Vagina (tissue), 2 donors: ENCODE data around the gene CTNND2. TPM values are rescaled to one million over a fixed set of nuclear protein-coding genes. Genes with fewer than 3 reads are reported as not detected.

Source experiments
- DNase-seq, 2 donors: peaks; one replicate each; pipeline ENCODE4 v3.0.0-alpha.2; 2017; ENCODE audit errors: extremely low spot score in 2 of 2
- H3K27ac ChIP-seq: fragments of 200-600 bp; sonication (generic); one replicate; pipeline ENCODE4 v1.5.1; 2019
- H3K27me3 ChIP-seq: fragments of 200-600 bp; sonication (generic); one replicate; pipeline ENCODE4 v1.5.1; 2019
- H3K36me3 ChIP-seq, 2 donors: fragments of 200-600 bp; sonication (generic); one replicate each; pipeline ENCODE4 v1.5.1; 2017 to 2019
- H3K4me1 ChIP-seq: fragments of 200-600 bp; sonication (generic); one replicate; pipeline ENCODE4 v1.5.1; 2019
- H3K4me3 ChIP-seq, 2 donors: fragments of 200-600 bp; sonication (generic); 1 replicate in 1 of 2; 2 replicates in 1 of 2; pipeline ENCODE4 v1.5.1; 2016 to 2019
- H3K9me3 ChIP-seq: fragments of 200-600 bp; sonication (generic); one replicate; pipeline ENCODE4 v1.5.1; 2019
- POLR2A ChIP-seq, 2 donors: fragments of 450-650 bp; IDR thresholded peaks; one replicate each; pipeline ENCODE4 v1.6.1; 2017; ENCODE audit warnings: antibody characterized with exemption in 2 of 2, mild to moderate bottlenecking in 2 of 2, moderate library complexity in 2 of 2
- POLR2AphosphoS5 ChIP-seq, 2 donors: sonication (generic); formaldehyde crosslinking; IDR thresholded peaks; one replicate each; pipeline ENCODE4 v1.9.0; 2017; ENCODE audit warnings: antibody characterized with exemption in 2 of 2, mild to moderate bottlenecking in 2 of 2, low read depth in 1 of 2; ENCODE audit not compliant: insufficient read depth in 1 of 2
- intact Hi-C: fragments of 100-400 bp; cut with DNase I; formaldehyde crosslinking; loops from one replicate; pipeline ENCODE4 v1.15.1; 2023
- total RNA-seq: library from RNA; depleted of rRNA; stranded (reverse); fragments of >200 nt; gene quantifications from one replicate; pipeline ENCODE4 v1.2.3, GENCODE V29; 2016
- TF ChIP-seq, protein P1 (sequence below), 3 experiments: fragments of 450-650 bp in 2 of 3; fragments of 200-600 bp in 1 of 3; sonication (generic) in 1 of 3; IDR thresholded peaks; one replicate each; pipeline ENCODE4 v1.5.1; 2017 to 2019; ENCODE audit warnings: antibody characterized with exemption in 3 of 3, mild to moderate bottlenecking in 2 of 3, moderate library complexity in 2 of 3

CTNND2 gene
- total RNA-seq, 1 donor from 2014 or later = 1.7 TPM

DNA sequence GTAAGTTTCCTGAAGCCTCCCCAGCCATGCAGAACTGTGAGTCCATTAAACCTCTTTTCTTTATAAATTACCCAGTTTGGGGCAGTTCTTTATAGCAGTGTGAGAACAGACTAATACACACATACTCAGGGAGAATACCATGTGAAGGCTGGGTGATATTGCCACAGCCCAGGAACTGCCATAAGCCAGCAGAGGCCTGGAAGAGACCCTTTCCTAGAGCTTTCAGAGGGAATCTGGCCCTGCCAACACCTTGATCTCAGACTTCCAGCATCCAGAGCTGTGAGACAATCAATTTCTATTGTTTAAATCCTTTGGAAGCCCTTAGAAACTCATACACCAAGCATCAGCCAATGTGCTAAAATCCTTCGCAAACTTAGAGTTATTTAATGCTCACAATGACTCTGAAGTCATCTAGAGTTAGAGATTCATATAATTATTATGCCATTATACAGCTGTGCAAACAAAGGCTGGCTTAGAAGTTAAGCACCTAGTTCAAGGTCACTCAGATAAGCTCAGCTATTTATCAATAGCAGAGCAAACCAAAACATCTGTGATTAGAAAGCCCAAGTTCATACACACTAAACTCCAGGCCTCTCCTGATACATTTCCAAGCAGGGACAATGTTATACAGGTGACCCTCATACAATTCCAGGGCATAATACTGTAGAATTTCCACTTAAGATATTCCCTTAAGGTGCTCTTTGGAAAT, 611.4 kb downstream of the CTNND2 start:
- no peak for TF ChIP-seq POLR2A (IDR thresholded peaks at IDR 0.05)
- TF ChIP-seq, protein P1, sequence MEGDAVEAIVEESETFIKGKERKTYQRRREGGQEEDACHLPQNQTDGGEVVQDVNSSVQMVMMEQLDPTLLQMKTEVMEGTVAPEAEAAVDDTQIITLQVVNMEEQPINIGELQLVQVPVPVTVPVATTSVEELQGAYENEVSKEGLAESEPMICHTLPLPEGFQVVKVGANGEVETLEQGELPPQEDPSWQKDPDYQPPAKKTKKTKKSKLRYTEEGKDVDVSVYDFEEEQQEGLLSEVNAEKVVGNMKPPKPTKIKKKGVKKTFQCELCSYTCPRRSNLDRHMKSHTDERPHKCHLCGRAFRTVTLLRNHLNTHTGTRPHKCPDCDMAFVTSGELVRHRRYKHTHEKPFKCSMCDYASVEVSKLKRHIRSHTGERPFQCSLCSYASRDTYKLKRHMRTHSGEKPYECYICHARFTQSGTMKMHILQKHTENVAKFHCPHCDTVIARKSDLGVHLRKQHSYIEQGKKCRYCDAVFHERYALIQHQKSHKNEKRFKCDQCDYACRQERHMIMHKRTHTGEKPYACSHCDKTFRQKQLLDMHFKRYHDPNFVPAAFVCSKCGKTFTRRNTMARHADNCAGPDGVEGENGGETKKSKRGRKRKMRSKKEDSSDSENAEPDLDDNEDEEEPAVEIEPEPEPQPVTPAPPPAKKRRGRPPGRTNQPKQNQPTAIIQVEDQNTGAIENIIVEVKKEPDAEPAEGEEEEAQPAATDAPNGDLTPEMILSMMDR (IDR thresholded peaks at IDR 0.05) = no peak
- TF ChIP-seq POLR2AphosphoS5 (IDR thresholded peaks at IDR 0.05; ENCODE audit: insufficient read depth in 1 of 2, low read depth in 1 of 2) = no peak
- Histone ChIP-seq H3K4me1 (no peaks in the 10 kb centered on the region), H3K27ac (no peak overlapping the region), H3K4me3 (no peak overlapping the region), H3K9me3 (no peaks in the 10 kb centered on the region), H3K36me3 (no peaks in the 10 kb centered on the region), H3K27me3 (no peaks in the 10 kb centered on the region)
- DNase-seq = no peak
- intact Hi-C loops = no loop called here

DNA sequence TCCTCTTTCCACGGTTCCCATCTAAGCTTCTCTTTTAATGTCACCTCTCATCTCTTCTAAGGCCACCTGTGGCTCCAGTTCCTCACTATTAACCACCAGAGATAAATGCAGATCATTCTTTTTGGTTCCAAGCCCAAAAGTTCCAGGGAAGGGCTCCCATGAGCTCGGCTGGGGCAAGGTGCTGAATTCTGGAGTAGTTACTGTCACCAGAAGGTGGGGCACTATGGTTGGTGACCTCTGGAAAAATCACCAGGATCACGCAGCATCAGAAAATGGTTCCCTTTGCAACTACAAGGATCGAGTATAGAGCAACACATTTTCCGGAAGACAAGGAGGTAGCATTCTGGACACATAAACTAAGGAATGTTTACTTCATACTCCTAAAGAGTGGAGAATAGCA, 614.5 kb downstream of the CTNND2 start:
- H3K27me3 ChIP-seq = no peaks in the 10 kb centered on the region
- no peaks in the 10 kb centered on the region for H3K4me1 ChIP-seq
- no peak for TF ChIP-seq POLR2AphosphoS5 (IDR thresholded peaks at IDR 0.05; ENCODE audit: insufficient read depth in 1 of 2, low read depth in 1 of 2)
- no peak for TF ChIP-seq POLR2A (IDR thresholded peaks at IDR 0.05)
- TF ChIP-seq, protein P1 (IDR thresholded peaks at IDR 0.05) = no peak

DNA sequence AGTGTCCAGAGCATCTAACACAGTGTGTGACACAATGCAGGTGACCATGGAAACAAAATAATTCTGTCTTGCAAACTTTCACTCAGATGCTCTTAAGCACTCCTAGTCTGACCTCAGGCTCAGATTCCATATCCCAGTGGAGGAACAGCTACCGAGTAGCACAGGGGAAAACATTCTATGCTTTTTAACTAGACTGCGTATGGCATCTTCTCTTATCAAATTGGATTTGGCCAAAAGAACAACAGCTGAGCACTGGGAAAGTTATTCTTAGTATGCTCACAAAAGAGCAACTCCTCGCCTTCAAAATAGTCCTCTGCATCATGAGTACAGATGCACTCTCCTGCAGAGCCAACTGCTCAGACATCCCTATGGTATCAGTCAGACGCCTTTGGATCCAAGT, 615.0 kb downstream of the CTNND2 start:
- Histone ChIP-seq H3K4me3 (no peak overlapping the region), H3K4me1 (no peaks in the 10 kb centered on the region), H3K9me3 (no peaks in the 10 kb centered on the region), H3K27me3 (no peaks in the 10 kb centered on the region), H3K36me3 (no peaks in the 10 kb centered on the region), H3K27ac (no peak overlapping the region)
- intact Hi-C loops = no loop called here
- TF ChIP-seq POLR2A (IDR thresholded peaks at IDR 0.05) (no peak), POLR2AphosphoS5 (IDR thresholded peaks at IDR 0.05; ENCODE audit: insufficient read depth in 1 of 2, low read depth in 1 of 2) (no peak)
- TF ChIP-seq, protein P1 (IDR thresholded peaks at IDR 0.05) = no peak
- DNase-seq = no peak

More for the DNA sequence above, 614.5 kb downstream of the CTNND2 start:
- Histone ChIP-seq H3K4me3 (no peak overlapping the region), H3K27ac (no peak overlapping the region), H3K9me3 (no peaks in the 10 kb centered on the region), H3K36me3 (no peaks in the 10 kb centered on the region)
- intact Hi-C loops = no loop called here
- DNase-seq = no peak

DNA sequence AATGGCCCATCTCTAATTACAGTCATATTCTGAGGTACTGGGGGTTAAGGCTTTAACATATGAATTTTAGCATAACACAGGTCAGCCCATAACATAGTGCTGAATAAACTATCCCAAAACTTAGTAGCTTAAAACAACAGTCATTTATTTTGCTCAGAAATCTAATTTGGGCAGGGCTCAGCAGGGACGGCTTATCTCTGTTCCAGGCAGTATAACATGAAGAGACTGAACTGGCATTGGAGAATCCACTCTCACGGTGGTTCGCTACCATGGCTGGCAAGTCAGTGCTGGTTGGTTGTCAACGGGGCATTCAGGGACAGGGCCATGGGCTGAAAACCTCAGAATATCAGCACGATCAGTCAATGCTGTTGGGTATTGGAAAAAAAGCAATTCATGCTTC, 622.4 kb downstream of the CTNND2 start:
- Histone ChIP-seq H3K9me3 (no peaks in the 10 kb centered on the region), H3K4me1 (no peaks in the 10 kb centered on the region), H3K27ac (no peak overlapping the region), H3K36me3 (no peaks in the 10 kb centered on the region), H3K27me3 (no peaks in the 10 kb centered on the region), H3K4me3 (no peak overlapping the region)
- intact Hi-C loops = no loop called here
- no peak for TF ChIP-seq POLR2A (IDR thresholded peaks at IDR 0.05)
- TF ChIP-seq, protein P1 (IDR thresholded peaks at IDR 0.05) = no peak
- no peak for TF ChIP-seq POLR2AphosphoS5 (IDR thresholded peaks at IDR 0.05; ENCODE audit: insufficient read depth in 1 of 2, low read depth in 1 of 2)
- no peak for DNase-seq

DNA sequence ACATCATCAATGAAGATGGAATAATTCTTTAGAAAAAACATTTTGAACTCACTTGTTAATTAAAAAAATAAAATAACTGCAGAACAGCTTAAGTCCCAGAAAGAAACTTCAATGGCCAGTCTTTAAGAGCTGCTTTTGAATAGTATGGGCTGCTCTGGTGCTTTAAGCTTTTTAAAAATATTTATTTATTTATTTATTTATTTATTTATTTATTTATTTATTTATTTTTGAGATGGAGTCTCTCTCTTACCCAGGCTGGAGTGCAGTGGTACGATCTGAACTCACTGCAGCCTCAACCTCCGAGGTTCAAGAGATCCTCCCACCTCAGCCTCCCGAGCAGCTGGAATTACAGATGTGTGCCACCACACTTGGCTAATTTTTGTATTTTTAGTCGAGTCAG, 626.9 kb downstream of the CTNND2 start:
- intact Hi-C loops = no loop called here
- H3K4me3 ChIP-seq = no peak overlapping the region
- DNase-seq = no peak
- TF ChIP-seq POLR2AphosphoS5 (IDR thresholded peaks at IDR 0.05; ENCODE audit: insufficient read depth in 1 of 2, low read depth in 1 of 2) = no peak
- no peak for TF ChIP-seq POLR2A (IDR thresholded peaks at IDR 0.05)
- TF ChIP-seq, protein P1 (IDR thresholded peaks at IDR 0.05) = no peak
- no peaks in the 10 kb centered on the region for H3K36me3 ChIP-seq
- no peaks in the 10 kb centered on the region for H3K27me3 ChIP-seq
- H3K4me1 ChIP-seq = no peaks in the 10 kb centered on the region
- H3K9me3 ChIP-seq = no peaks in the 10 kb centered on the region
- no peak overlapping the region for H3K27ac ChIP-seq
